HG02981 (cell line): ENCODE measurements around the gene FAM193B.

Experiments used
- ATAC-seq: cut with Tn5 transposase; IDR thresholded peaks from one replicate; pipeline ENCODE4 v1.9.1; 2021; ENCODE audit warnings: mild to moderate bottlenecking, moderate library complexity; ENCODE audit not compliant: unreplicated experiment

The FAM193B gene

DNA sequence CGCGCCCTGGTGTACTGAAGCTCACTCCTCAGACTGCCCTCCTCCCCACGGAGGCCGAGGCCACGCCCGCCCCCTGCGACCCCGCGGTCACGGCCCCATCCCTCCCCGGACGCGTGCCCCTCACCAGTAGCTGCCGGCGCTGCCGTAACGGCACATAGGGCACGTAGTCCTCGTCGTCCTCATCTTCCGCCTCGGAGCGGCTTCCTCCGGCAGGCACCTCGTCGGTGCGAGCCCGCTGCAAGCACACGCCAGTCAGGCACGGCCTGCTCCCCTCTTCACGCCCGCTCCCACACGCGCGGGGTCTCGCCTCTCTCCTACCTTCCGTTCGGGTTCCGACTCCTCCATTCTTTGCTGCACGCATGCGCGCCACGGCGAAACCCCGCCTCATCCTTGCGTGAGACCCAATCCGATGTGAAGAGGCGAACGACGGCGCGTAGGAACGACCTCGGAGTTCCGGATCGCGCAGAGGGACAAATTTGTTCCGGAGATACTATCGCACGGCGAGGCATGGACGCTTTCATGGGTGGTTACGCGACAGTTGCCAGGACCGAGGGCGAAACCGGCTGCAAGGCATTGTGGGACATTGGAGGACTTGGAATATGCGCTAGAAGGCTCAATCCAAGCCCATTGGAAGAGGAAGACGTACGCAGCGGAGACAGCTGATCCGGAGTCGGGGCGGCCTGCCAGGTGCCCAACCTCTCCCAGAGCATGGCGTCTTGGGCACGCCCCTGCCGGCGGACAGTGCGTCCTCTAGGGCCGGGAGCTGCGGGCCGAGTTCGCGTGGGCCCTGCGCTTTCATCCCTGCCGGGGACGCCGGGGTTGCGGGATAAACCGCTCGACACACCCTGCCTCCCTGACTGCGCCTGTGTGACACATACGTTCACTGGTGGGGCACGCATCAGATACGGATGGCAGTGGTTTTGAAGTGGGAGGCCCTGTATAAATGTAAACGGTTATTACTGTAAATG lies 37.5 kb downstream of the FAM193B start, which contains the start of gene DDX41:
Gene DDX41 (minus strand): TSS at position 361 of the 968 bp plus-strand sequence. CDS start 16 bp downstream, at position 345.
- ATAC-seq: peak; percentile 77

GRCh38 chr5:177515580-177515979 lies 38.8 kb downstream of the FAM193B start:
- no peak for ATAC-seq

GRCh38 chr5:177514541-177514940 lies 39.8 kb downstream of the FAM193B start:
- no peak for ATAC-seq

DNA sequence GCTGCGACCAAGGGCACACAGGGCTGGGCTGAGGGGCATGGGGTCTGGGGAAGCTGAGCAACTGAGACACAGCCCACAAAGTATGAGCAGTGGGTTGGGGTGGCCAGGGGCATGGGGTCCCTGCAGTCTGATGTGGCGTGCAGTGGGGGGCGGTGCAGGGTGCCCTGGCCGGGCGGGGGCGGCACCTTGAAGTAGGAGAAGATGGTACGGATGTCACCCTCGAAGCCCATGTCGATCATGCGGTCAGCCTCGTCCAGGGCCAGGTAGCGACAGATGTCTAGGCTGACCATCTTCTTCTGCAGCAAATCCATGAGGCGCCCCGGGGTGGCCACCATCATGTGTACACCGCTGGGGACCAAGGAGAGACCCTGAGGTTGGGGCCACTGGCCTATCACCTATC lies 40.9 kb downstream of the FAM193B start:
- no peak for ATAC-seq

- ATAC-seq: no peak
Measured at GRCh38 chr5:177512736-177513380, 41.5 kb downstream of the FAM193B start.

- no peak for ATAC-seq
Measured at GRCh38 chr5:177511796-177512675, 42.3 kb downstream of the FAM193B start.

GRCh38 chr5:177511181-177511580 lies 43.2 kb downstream of the FAM193B start:
- ATAC-seq: no peak

DNA sequence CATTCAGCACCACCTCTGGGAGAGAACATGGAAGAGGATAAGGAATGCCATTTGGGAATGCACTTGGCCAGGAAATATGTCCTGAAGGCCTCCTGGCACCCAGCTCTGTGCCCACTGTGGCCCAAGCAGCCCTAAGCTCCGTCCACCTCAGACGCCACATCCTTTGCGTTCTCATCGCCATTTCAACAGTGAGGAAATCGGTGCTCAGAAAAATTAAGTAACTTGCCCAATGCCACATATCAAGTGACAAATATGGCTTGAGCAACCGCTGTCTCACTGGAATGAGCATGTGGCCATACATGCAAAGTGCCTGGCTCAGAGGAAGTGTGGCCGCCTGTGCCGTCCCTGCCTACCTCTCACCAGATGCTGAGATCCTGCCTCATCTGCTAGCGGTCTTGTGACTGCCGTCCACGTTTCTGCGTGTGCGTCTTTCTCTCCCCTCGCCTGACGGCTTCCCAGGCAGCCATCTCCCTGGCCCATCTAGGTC lies 43.8 kb downstream of the FAM193B start:
- ATAC-seq: peak; percentile 31

DNA sequence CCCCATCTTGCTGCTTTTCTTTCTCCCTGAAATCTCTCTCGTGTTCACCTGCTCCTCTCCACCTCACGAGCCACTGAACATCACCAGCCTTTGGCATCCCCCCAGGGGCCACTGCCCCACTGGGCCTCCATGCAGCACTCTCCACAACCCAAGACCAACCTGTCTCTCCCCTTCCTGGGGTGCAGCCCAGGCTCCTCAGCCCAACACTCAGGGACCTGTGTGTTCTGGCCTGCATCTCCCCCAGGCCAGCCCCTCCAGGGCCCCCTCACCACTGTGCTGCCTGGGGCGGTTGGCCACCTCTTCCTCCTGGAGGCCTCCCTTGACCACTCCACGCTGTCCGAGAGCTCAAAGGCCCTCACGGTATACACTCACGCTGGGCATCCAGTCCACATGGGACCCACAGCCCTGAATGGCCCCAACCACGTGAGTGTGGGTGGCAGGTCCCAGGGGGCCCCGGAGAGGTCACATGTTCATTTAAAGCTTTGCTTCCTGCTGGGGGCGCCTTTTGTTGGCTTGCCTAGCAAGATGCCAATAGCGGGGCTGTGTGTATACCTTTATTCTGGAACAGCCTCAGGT lies 44.3 kb downstream of the FAM193B start:
- peak; percentile 33 for ATAC-seq

DNA sequence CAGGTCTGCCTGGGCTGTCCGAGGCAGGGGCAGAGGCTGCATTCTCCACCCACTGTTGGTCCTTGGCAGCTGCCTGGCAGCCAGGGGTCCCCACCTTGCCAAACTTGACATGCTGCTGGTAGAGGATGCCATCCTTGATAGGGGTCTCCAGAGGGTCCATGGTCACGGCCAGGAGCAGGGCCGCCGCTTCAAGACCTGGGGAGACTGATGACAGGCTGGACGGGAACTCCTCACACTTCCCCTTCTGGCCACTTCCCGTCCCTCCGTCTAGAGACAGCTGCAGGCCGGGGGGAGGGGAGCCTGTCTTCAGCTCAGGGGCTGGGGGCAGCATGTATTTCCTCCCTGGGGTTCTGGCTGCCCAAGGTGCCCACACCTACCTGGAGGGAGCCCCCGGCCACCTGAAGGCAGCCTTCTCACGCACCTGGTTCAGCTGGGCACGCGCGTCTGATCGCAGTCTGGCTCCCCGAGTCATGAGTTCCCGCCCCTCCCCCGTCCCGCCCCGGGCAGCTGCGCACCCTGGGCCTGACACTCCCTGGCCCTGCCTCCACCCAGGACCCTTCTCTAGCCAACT lies 44.9 kb downstream of the FAM193B start, which contains the start of gene DOK3:
Gene DOK3 (minus strand): TSS at position 446 of the 571 bp plus-strand sequence. CDS start 286 bp downstream, at position 160.
- peak; percentile 24 for ATAC-seq

DNA sequence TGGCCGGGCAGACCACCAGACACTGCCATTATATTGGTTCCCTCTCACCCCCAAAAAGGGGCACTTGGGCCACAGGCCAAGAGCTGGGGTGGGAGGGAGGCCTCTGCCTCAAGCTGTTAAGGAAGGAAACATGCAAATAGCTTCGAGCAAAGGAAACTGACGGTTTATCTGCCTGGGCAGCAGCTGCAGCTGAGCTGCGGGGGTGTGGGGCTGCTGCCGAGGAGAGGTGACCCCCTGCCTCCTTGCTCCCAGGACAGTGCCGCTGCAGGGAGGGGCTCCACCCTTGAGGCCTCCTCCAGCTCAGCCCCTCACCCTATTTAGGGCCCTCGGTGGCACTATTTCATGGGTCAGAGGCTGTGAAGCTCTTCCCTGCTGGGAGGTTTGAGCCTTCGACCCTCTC lies 45.5 kb downstream of the FAM193B start:
- ATAC-seq: peak; percentile 31

DNA sequence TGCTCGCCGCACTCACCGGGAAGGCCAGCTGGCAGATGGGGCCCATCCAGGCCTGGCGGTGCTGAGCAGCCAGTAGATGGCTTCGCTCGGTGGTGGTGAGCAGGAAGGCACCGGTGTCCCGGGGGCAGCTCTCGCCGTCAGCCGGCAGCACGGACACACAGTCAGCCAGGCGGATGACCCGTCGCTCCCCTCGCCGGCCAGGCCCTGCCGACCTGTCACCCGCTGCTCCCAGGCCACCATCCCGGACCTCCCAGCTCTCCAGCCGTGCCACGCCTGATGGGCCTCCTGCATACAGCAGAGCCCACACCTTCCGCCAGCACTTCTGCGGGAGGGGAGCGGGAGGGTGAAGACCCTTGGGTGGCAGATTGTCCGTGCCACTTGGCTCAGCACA lies 46.1 kb downstream of the FAM193B start:
- ATAC-seq: no peak

DNA sequence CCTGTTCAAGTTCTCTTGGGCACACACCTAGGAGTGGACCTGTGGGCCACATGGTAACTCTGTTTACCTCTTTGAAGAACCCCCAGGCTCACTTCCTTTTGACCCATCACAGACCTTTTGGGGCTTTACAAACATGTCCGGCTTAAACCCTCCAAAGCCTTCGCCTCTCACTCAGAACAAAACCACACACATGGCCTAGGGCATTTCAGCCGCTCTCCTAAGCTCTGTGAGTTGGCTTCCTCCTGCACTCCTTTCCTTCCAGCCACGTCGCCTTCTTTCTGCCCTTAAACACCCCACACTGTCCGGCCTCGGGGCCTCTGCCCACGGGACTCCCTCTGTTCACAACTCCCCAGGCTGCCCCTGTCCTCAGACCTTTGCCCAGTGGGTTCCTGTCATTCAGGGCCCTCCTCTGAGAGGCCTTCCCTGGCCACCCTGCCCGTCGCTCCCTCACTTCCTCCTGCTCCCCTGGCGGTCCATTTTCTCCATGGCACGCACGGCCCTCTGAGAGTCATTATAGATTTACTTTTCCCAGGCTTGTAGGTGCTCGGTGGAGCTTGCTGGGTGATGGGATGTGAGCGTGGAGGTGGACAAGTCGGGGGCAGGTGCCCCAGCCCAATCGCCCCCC lies 46.7 kb downstream of the FAM193B start:
- ATAC-seq: no peak

GRCh38 chr5:177507165-177507564 lies 47.2 kb downstream of the FAM193B start:
- ATAC-seq: no peak

GRCh38 chr5:177505075-177505474 lies 49.3 kb downstream of the FAM193B start:
- ATAC-seq: no peak

- ATAC-seq: no peak
Measured at GRCh38 chr5:177504086-177505056, 50.0 kb downstream of the FAM193B start.

DNA sequence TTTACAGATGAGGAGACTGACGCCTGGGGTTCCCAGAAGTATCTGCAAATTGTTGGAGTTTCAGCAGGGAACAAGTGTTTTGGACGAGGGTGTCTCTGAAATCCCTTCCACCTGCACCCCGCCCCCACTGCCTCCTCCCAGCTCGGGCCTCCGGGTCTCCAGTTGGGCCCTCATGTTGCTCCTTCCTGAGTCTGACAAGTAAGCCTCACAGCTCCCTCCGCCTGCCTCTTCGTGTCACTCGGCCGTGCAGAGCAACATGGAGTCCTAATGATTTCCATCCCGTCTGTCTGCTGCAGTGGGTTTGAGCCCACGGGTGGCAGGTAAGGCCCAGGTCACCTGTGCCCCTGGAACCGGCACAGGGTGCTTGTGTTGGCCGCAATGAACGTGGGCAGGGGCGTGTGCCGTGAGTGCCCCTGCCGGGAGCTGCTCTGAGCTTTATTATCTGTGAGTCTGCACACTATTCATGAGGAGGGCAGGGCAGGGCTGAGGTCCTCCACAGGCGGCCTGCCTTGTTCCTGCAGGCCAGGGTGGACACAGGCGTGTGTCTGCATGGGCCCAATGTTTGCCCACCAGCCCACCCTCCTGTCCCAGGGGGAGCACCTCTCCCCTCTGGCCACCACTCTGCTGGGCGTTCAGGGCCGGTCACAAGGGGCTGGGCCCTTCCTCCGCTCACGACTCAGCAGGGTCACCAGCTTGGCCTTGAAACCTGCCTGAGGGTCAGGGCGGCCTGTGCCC lies 50.8 kb downstream of the FAM193B start:
- no peak for ATAC-seq

DNA sequence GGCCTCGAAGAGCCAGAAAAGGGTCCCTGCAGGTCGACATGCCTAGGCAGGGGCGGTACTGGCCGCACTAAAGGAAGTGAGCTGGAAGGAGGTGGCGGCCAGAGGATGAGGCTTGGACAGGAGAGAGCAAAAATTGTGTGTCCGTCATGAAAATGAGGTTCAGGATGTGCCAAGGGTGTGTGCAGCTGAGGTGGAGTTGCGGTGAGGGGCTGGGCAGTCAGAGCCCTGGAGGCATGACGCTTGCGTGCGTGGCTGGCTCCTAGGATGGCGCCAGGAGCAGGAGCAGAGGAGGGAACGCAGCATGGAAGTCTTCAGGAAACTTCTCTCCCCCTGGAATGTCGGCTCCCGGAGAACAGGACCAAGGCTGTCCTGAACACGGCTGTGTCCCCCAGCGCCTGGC lies 51.5 kb downstream of the FAM193B start:
- no peak for ATAC-seq
